SK-N-DZ (cell line): ENCODE data around the gene ALS2CL. TPM values are rescaled to one million over a fixed set of nuclear protein-coding genes. Genes with fewer than 3 reads are reported as not detected.
"Not testable (repeated sequence)": the region's sequence is repeated elsewhere in the genome, so short reads cannot be mapped to it uniquely, and the experiment has no call there.

Source experiments
- DNase-seq: peaks from one replicate; pipeline ENCODE4 v3.0.0-alpha.2; 2015; ENCODE audit warnings: low spot score
- polyA plus RNA-seq, 2 experiments: library from polyadenylated mRNA; depleted of rRNA; stranded (reverse); fragments of >200 nt; gene quantifications; 2 replicates each; pipeline ENCODE4 v1.2.3, GENCODE V29; 2014

The ALS2CL gene
- 2.3 and 5.6 TPM in 2 replicates for polyA plus RNA-seq (2014; cell fraction: cytosol; rRNA removed)
- polyA plus RNA-seq (2014; cell fraction: nucleus; rRNA removed), result 12.3 and 14.3 TPM in 2 replicates

- DNase-seq, result no peak
Measured at GRCh38 chr3:46693038-46693891, at the start of gene ALS2CL. Gene ALS2CL (minus strand): TSS chr3:46693679. CDS start chr3:46689440, 4,239 bp downstream.

- DNase-seq, result no peak
Measured at GRCh38 chr3:46742992-46743585, 49.6 kb upstream of the ALS2CL start.

DNA sequence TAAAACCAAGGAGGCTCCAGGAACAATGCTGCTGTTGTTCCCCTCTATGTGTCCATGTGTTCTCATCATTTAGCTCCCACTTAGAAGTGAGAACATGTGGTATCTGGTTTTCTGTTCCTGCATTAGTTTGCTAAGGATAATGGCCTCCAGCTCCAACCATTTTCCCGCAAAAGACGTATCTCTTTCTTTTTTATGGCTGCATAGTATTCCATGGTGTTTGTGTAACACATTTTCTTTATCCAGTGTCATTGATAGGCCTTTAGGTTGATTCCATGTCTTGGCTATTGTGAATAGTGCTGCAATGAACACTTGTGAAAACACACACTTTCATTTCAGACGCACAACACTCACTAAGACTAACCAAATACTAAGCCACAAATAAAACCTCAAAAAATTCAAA, 46.1 kb upstream of the ALS2CL start:
- DNase-seq, result not testable (repeated sequence)

DNA sequence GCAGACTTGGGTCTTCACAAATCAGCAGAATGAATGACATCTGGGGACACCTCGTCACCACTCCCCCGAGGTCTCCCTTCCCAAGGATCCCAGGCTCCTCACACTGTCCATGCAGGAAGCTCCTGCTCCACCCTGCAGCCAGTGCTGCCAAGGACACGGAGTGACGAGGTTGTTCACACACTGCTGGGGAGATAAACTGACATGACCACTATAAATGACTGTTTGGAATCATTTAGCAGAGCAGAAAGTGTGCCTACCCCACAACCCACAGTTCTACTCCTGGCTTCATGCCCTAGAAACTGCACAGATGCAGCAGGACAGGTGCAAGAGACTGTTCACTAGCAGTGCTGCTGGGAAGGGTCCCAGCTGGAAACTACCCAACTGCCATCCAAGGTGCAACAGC, 43.9 kb upstream of the ALS2CL start:
- no peak for DNase-seq

DNA sequence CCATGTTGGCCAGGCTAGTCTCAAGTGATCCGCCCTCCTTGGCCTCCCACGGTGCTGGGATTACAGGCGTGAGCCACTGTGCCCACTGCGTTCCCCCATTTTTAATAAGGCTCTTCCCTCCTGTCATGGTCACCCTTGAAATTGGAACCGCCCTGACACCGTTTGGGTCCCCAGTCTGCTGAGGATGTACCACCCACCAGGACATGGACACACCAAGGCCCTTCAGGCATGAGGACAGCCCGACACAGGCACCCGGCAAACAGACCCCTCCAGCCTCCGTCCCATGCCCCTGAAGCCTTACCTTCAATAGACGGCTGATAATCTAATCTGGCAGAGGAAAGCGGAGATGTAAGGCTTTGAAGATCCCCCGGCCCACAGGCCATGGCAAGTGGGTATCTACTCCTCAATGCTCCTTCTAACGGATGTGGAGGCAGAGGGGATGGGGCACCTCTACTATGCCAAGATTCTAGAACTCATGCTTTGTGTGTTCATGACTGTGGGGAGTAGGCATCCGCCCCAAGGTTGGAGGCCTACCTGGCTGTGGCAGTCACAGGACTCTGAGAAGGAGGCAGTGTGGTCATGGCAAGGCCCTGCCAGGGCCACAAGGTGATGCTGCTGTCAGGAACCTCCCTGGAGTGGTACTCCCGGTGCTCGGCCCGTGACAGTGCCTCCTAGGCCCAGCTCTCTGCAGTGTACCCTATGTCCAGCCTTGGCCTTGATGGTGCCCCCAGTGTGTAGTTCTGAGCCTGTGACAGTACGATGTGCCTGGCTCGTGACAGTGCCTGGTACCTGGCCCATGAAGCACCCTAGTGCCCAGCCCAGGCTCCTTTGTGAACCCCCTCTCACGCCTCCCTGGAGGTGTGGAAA, 42.8 kb upstream of the ALS2CL start:
- DNase-seq, result no peak

GRCh38 chr3:46734773-46735172, 41.3 kb upstream of the ALS2CL start:
- no peak for DNase-seq

GRCh38 chr3:46733026-46733800, 39.7 kb upstream of the ALS2CL start:
- no peak for DNase-seq

- no peak for DNase-seq
Measured at GRCh38 chr3:46731795-46732194, 38.3 kb upstream of the ALS2CL start.

DNA sequence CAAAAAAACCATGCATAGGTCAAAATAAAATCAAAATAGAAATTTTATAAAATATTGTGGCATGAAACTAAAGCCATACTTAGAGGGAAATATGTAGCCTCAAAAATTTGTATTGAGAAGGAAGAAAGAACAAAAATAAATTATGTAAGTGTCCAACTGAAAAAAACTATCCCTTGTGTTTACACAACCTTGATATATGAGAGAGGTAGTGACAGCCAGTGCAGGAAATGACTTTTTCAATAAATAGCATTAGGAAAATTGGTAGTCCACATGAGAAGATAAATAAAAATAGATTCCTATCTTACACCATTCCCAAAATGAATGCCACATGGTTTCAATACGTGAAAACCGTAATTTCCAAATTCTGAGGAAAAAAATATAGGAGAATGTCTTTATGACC, 37.3 kb upstream of the ALS2CL start:
- DNase-seq, result no peak

DNA sequence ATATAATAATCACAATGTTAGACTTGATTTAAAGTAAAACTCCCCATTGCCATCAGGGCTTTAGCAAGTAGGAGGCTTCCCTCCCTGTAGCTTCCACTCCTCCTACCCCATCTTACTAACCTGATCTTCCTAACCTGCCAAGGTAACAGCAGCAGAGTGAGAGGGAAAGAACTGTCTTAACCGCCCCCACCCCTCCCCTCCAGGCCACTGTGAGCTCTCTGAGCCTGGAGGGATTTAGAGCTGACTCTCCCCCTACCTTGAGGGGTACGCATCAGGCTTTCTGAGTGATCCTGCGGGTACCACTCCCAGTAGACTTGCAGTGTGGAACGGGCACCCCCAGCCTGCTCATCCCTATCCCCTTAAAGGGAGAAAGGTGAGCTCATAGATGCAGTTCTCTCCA, 35.6 kb upstream of the ALS2CL start:
- no peak for DNase-seq

- no peak for DNase-seq
Measured at GRCh38 chr3:46725621-46726314, 32.3 kb upstream of the ALS2CL start.

DNA sequence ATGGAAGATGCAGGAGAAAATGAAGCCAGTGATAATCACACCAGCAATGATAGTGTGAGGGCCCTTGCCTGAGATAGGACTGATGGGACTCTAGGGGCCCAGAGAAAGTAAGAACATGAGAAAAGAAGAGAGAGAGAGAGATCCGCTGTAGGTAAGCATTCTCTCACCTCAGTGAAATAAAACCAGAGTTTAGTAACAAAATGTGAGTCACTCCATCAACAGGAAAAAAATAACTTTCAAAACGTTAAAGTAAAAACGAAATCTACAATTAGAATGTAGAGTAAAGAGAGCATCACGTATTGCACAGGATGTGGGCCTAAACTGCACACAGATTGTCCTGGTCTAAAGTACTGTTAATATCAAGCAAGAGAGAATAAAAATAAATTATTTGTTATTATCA, 30.9 kb upstream of the ALS2CL start:
- no peak for DNase-seq

- DNase-seq, result no peak
Measured at GRCh38 chr3:46722443-46722842, 29.0 kb upstream of the ALS2CL start.

DNA sequence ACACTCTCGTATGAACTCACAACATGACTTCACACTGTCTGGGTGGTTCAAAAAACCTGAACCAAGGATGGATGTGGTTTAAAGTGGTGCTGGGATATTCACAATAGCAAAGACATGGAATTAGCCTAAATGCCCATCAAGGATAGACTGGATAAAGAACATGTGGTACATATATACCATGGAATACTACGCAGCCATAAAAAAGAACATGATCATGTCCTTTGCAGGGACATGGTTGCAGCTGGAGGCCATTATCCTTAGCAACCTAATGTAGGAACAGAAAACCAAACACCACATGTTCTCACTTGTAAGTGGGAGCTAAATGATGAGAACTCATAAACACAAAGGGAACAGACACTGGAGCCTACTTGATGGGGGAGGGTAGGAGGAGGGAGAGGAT, 27.5 kb upstream of the ALS2CL start:
- DNase-seq, result no peak

DNA sequence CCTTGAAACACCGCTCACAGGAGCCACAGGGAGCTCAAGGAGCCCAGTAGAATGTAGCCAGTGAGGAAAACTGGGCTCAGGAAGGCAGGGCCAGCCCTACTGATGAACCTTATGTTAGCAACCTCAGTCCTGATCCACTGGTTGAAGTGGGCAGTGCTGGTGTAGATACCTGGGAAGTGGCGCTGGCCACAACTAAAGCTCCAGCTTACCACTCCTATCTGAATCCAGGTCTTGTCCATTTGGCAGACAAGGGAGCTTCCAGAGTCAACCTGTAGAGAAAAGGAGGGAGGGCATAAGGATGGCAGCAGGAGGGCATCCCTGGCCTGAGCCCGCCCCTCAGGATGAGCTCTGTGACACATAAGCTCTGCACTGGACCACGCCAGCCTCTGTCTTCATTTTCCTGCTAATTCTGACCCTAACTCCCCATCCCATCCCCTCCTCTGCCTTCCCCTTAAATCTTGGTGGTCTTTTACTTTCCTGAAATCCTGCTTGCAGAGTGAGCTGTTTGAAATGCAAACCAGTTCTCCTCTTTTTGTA, 26.3 kb upstream of the ALS2CL start:
- DNase-seq, result no peak

GRCh38 chr3:46719044-46719565, 25.6 kb upstream of the ALS2CL start:
- DNase-seq, result no peak

DNA sequence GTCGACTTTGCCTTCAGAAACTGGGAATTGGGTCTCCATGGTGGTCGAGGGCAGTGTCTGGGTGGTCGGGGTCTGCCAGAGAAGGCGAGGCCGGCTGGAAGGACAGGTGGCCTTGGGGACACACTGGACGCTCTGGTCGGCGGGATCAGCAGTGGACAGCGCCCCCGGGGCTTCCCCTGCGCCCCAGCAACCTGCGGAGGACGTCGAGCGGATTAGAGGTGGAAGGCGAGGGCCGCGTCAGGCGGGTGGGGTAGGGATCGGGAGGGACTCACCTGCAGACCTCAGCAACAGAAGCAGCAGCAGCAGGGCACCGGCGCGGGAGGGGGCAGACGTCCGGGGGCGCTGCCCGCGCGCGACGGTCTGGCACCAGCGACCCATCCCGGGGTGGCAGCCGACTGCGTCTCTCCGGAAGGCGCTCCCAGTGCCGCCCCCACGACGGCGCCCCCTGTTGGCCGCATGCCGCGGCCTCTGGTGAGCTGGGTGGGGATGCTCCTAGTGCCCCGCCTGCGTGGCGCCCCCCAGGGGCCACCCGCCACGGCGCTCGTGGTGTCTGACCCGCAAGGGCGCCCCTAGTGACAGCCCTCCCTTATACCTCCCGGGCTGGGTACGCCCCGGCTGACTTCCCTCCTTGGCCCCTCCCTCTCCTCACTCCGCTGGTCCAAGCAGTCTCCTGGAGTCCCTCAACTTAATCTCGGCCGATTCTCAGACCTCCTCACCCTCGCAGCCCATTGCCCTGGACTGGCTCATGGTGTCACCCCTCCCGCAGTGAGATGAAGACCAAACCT, 24.2 kb upstream of the ALS2CL start, which contains the start of gene PRSS50:
Gene PRSS50 (minus strand): TSS at position 423 of the 785 bp plus-strand sequence. CDS start 45 bp downstream, at position 378.
- DNase-seq, result no peak

GRCh38 chr3:46716461-46717441, 23.3 kb upstream of the ALS2CL start:
- no peak for DNase-seq
